DOHH2 (cell line): ENCODE measurements around the gene PAX3.

Experiments
- EZH2phosphoT487 ChIP-seq: fragments of 200-600 bp; sonication (generic); IDR thresholded peaks from 2 replicates; pipeline ENCODE4 v1.6.1; 2017; ENCODE audit warnings: borderline replicate concordance, mild to moderate bottlenecking, antibody characterized with exemption, low read length, moderate library complexity, mixed read lengths
- TF ChIP-seq, protein P1 (sequence below): fragments of 200-600 bp; sonication (generic); IDR thresholded peaks from one replicate; pipeline ENCODE4 v1.5.1; 2014; ENCODE audit warnings: antibody characterized with exemption, mild to moderate bottlenecking, low read depth, low read length; ENCODE audit not compliant: poor library complexity, severe bottlenecking

DNA sequence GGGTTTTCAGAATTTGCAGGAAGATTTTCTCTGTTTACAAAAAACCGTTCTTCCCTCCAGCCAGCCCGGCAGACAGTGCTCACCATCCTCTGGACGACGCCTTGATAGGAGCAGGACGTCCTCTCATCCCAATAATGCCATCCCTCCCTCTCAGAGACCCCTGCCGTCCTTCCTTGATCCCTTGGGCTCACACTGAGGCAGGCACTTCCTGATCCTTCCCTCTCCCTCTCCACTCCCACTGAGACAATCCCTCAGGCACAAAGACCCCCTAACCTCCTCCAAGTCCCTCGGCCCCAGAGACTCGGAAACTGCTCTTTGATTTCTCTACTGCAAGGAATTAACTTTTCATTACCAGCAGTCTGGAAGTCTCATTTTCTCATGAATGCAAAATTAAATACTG is 42.5 kb downstream of the PAX3 start:
- TF ChIP-seq, protein P1, sequence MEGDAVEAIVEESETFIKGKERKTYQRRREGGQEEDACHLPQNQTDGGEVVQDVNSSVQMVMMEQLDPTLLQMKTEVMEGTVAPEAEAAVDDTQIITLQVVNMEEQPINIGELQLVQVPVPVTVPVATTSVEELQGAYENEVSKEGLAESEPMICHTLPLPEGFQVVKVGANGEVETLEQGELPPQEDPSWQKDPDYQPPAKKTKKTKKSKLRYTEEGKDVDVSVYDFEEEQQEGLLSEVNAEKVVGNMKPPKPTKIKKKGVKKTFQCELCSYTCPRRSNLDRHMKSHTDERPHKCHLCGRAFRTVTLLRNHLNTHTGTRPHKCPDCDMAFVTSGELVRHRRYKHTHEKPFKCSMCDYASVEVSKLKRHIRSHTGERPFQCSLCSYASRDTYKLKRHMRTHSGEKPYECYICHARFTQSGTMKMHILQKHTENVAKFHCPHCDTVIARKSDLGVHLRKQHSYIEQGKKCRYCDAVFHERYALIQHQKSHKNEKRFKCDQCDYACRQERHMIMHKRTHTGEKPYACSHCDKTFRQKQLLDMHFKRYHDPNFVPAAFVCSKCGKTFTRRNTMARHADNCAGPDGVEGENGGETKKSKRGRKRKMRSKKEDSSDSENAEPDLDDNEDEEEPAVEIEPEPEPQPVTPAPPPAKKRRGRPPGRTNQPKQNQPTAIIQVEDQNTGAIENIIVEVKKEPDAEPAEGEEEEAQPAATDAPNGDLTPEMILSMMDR, result no peak
- TF ChIP-seq EZH2phosphoT487, result no peak
